OCI-LY3 (cell line): Measurements from ENCODE around the gene TMEM121B.

Experiments used
- EZH2phosphoT487 ChIP-seq: fragments of 200-600 bp; shearing (Covaris generic); IDR thresholded peaks from 2 replicates; pipeline ENCODE4 v1.6.1; 2018; ENCODE audit warnings: antibody characterized with exemption, mixed run types, low read depth
- TF ChIP-seq, protein P1 (sequence below): fragments of 200-600, 300-600 bp; sonication (generic); IDR thresholded peaks from 2 replicates; pipeline ENCODE4 v1.5.1; 2014; ENCODE audit warnings: antibody characterized with exemption, low read length, low read depth

DNA sequence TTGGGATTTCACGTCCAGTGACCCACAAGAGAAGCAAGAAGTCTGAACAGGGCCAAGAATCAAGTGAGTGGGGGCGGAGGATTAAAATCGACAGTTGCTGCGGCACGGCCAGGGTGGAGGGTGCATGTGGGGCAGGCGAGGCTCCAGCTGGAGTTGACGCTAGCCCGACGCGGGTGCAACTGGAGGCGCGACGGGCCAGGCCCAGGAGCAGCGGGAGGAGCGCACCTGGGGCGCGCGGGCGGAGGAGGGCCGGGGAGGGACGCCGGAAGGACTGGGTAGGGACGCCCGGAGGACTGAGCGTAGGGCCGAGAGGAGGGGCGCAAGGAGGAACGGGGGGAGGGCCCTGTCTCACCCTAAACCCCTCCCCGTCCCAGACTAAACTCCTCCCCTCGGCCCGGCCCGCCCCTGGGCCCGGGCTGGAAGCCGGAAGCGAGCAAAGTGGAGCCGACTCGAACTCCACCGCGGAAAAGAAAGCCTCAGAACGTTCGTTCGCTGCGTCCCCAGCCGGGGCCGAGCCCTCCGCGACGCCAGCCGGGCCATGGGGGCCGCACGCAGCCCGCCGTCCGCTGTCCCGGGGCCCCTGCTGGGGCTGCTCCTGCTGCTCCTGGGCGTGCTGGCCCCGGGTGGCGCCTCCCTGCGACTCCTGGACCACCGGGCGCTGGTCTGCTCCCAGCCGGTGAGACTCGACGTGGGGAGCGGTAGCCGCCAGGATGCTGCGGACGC lies 36.4 kb downstream of the TMEM121B start, which contains the start of gene IL17RA:
- TF ChIP-seq, protein P1, sequence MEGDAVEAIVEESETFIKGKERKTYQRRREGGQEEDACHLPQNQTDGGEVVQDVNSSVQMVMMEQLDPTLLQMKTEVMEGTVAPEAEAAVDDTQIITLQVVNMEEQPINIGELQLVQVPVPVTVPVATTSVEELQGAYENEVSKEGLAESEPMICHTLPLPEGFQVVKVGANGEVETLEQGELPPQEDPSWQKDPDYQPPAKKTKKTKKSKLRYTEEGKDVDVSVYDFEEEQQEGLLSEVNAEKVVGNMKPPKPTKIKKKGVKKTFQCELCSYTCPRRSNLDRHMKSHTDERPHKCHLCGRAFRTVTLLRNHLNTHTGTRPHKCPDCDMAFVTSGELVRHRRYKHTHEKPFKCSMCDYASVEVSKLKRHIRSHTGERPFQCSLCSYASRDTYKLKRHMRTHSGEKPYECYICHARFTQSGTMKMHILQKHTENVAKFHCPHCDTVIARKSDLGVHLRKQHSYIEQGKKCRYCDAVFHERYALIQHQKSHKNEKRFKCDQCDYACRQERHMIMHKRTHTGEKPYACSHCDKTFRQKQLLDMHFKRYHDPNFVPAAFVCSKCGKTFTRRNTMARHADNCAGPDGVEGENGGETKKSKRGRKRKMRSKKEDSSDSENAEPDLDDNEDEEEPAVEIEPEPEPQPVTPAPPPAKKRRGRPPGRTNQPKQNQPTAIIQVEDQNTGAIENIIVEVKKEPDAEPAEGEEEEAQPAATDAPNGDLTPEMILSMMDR, result 0 out of 2 replicates have a peak, but pooled peaks have one; percentile 3
- TF ChIP-seq EZH2phosphoT487, result no peak
